Measurements from ENCODE around the gene TAS2R4. TPM values are rescaled to one million over a fixed set of nuclear protein-coding genes. Genes with fewer than 3 reads are reported as not detected.

TAS2R4 gene
- total RNA-seq, 1 experiment from 2014 or later: 0.56 TPM

DNA sequence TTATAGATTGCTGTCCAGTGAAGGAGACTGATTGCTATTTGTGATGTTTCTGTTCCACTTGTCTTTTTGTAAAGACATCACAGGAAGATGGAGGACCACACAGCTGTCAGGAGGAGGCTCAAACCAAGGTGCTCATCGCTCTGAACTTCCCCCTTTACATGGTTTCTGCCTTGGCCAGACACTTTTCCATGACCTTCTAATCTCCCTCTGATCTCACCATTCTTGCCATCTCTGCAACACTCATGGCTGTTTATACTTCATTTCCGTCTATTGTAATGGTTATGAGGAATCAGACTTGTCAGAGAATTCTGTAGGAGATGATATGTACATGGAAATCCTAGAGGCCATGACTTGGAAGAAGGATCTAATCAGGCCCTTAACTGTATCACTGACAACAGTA, 11.8 kb downstream of the TAS2R4 start:
- ChIA-PET POLR2A (ENCODE audit: low non-redundant PET) (no interaction called here), CTCF (no interaction called here)
- Histone ChIP-seq H3K9me3 (ENCODE audit: low read depth, low read length, poor library complexity, severe bottlenecking) (no peaks in the 10 kb centered on the region), H3K4me3 (ENCODE audit: low read depth, low read length, poor library complexity, severe bottlenecking) (no peak overlapping the region), H3K27ac (ENCODE audit: low read depth, low read length, poor library complexity, severe bottlenecking) (no peak overlapping the region), H3K36me3 (ENCODE audit: insufficient read depth, low read length, poor library complexity, severe bottlenecking) (no peaks in the 10 kb centered on the region), H3K27me3 (replicated peaks; ENCODE audit: insufficient read depth, low read depth, low read length, poor library complexity) (no peaks in the 10 kb centered on the region), H3K4me1 (ENCODE audit: insufficient read depth, low read length, poor library complexity, severe bottlenecking) (no peaks in the 10 kb centered on the region)
- intact Hi-C loops (cut with micrococcal nuclease; ENCODE audit: unreplicated experiment): loop anchor here (10.0 kb wide), 1 partner anchor 1157 kb away; no protein-coding TSS in a partner anchor
- no peak for TF ChIP-seq EZH2 (IDR thresholded peaks at IDR 0.05; ENCODE audit: borderline replicate concordance, low read depth, low read length, poor library complexity, severe bottlenecking)
- no peak for TF ChIP-seq CTCF (conservative IDR thresholded peaks at IDR 0.05; ENCODE audit: low read depth, low read length)
- BruUV-seq (replicated peaks): no TSS peak
- no peak for DNase-seq (ENCODE audit: low spot score)

DNA sequence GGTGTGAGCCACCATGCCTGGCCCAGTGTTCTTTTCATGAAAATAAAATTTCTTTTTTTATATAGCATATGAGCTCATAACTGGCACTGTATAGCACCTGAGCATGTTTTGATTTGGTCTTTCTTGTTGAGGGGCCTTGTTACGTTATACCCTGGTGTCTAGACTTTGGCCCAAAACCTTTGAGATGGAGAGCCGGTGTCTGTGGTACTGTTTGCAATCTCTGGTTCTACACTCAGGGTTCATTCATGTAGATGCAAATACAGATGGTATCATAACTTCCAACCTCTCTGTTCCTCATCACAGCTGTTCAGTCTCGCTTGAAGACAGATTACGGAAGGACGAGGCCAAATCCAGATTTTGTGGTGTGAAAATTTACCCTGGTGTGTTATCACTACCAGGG, 13.4 kb downstream of the TAS2R4 start, which contains the start of gene TAS2R5:
TSS of gene TAS2R5 (plus strand) at position 301 of the 400 bp plus-strand sequence. CDS start 145 bp downstream, outside the sequence.
- no peaks in the 10 kb centered on the region for H3K27me3 ChIP-seq (replicated peaks; ENCODE audit: insufficient read depth, low read depth, low read length, poor library complexity)
- H3K4me3 ChIP-seq (ENCODE audit: low read depth, low read length, poor library complexity, severe bottlenecking): no peak within 1 kb of the TSS
- no peaks in the 10 kb centered on the region for H3K36me3 ChIP-seq (ENCODE audit: insufficient read depth, low read length, poor library complexity, severe bottlenecking)
- POLR2A ChIA-PET (ENCODE audit: low non-redundant PET): no interaction called here
- no peaks in the 10 kb centered on the region for H3K9me3 ChIP-seq (ENCODE audit: low read depth, low read length, poor library complexity, severe bottlenecking)
- no peak for TF ChIP-seq EZH2 (IDR thresholded peaks at IDR 0.05; ENCODE audit: borderline replicate concordance, low read depth, low read length, poor library complexity, severe bottlenecking)
- TF ChIP-seq CTCF (conservative IDR thresholded peaks at IDR 0.05; ENCODE audit: low read depth, low read length): no peak
- intact Hi-C loops (cut with micrococcal nuclease; ENCODE audit: unreplicated experiment): loop anchor here (10.0 kb wide), 1 partner anchor 1155 kb away; no protein-coding TSS in a partner anchor
- no peak for DNase-seq (ENCODE audit: low spot score)
- H3K27ac ChIP-seq (ENCODE audit: low read depth, low read length, poor library complexity, severe bottlenecking): no peak within 1 kb of the TSS
- CTCF ChIA-PET: no interaction called here
- BruUV-seq (replicated peaks): no TSS peak
- no peaks in the 10 kb centered on the region for H3K4me1 ChIP-seq (ENCODE audit: insufficient read depth, low read length, poor library complexity, severe bottlenecking)

- no peaks in the 10 kb centered on the region for H3K4me1 ChIP-seq (ENCODE audit: insufficient read depth, low read length, poor library complexity, severe bottlenecking)
- H3K4me3 ChIP-seq (ENCODE audit: low read depth, low read length, poor library complexity, severe bottlenecking): no peak overlapping the region
- DNase-seq (ENCODE audit: low spot score): no peak
- ChIA-PET CTCF (no interaction called here), POLR2A (ENCODE audit: low non-redundant PET) (no interaction called here)
- intact Hi-C loops (cut with micrococcal nuclease; ENCODE audit: unreplicated experiment): no loop called here
- no peak overlapping the region for H3K27ac ChIP-seq (ENCODE audit: low read depth, low read length, poor library complexity, severe bottlenecking)
- TF ChIP-seq CTCF (conservative IDR thresholded peaks at IDR 0.05; ENCODE audit: low read depth, low read length) (no peak), EZH2 (IDR thresholded peaks at IDR 0.05; ENCODE audit: borderline replicate concordance, low read depth, low read length, poor library complexity, severe bottlenecking) (no peak)
- no peaks in the 10 kb centered on the region for H3K27me3 ChIP-seq (replicated peaks; ENCODE audit: insufficient read depth, low read depth, low read length, poor library complexity)
- BruUV-seq (replicated peaks): no TSS peak
- H3K36me3 ChIP-seq (ENCODE audit: insufficient read depth, low read length, poor library complexity, severe bottlenecking): no peaks in the 10 kb centered on the region
- H3K9me3 ChIP-seq (ENCODE audit: low read depth, low read length, poor library complexity, severe bottlenecking): no peaks in the 10 kb centered on the region
Measured at GRCh38 chr7:141792526-141792925, 16.1 kb downstream of the TAS2R4 start.
